ENCODE measurements around the gene VEZF1.

The VEZF1 gene

DNA sequence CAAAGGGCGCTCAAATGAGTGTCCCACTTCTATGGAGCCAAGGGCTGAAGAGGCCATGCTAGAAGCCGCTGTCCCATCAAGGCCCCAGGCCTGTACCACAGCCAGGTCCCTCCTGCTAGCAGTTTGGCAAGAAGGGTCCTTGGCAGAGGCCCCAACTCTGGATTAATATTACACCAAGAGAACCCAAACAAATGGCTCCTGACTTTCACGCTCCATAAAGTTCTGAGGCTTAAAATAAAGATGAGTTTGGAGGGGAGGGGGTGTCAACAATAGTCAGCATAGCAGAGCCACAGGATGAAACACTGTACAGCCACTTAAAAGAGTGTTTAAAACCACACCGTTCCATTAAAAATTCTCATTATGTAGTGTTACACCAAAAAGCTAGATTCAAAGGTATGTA lies 63.4 kb downstream of the VEZF1 start:
- peaks cover 20% of the 10 kb centered on the region for H3K4me1 ChIP-seq (ENCODE audit: control insufficient read depth, insufficient read depth, low read length, poor library complexity, severe bottlenecking)
- WGBS, 2 experiments (ENCODE audit: insufficient coverage in 2 of 2) = 94 to 100% methylated on average over 2 of the region's 4 CpGs
- H3K9me3 ChIP-seq (ENCODE audit: control insufficient read depth, low read length) = no peaks in the 10 kb centered on the region
- H3K27ac ChIP-seq (ENCODE audit: low read depth, low read length, severe bottlenecking) = no peak overlapping the region
- peaks cover 6% of the 10 kb centered on the region for H3K36me3 ChIP-seq (ENCODE audit: control insufficient read depth, insufficient read depth, low read length)
- H3K4me3 ChIP-seq (ENCODE audit: extremely low read depth, insufficient read depth, low read length, poor library complexity, severe bottlenecking) = no peak overlapping the region
